HFF-Myc (cell line): ENCODE measurements around the gene TTF2.
A peak's percentile ranks its signal among the peaks of the same experiment; 100 is the strongest.
"Not testable (repeated sequence)": the region's sequence is repeated elsewhere in the genome, so short reads cannot be mapped to it uniquely, and the experiment has no call there.

Experiments
- DNase-seq: peaks from one replicate; pipeline ENCODE4 v3.0.0-alpha.2; 2011; ENCODE audit warnings: low read depth; ENCODE audit errors: extremely low read depth
- H3K4me3 ChIP-seq: replicated peaks from 2 replicates; pipeline ENCODE4 v1.5.1; 2011; ENCODE audit warnings: low read depth, mild to moderate bottlenecking, control low read depth, low read length
- CTCF ChIP-seq: IDR thresholded peaks from 2 replicates; pipeline ENCODE4 v1.5.1; 2012; ENCODE audit warnings: mild to moderate bottlenecking, low read depth, low read length, control low read depth; ENCODE audit errors: missing control alignments

The TTF2 gene

GRCh38 chr1:117093870-117094621, 33.9 kb downstream of the TTF2 start:
- peak; percentile 25 for TF ChIP-seq CTCF
- no peak overlapping the region for H3K4me3 ChIP-seq
- peak; percentile 84 for DNase-seq

- no peak for TF ChIP-seq CTCF
- DNase-seq: no peak
- no peak overlapping the region for H3K4me3 ChIP-seq
Observed at GRCh38 chr1:117094841-117095604, 34.9 kb downstream of the TTF2 start.

GRCh38 chr1:117096951-117097408, 36.9 kb downstream of the TTF2 start:
- TF ChIP-seq CTCF: no peak
- DNase-seq: no peak
- H3K4me3 ChIP-seq: no peak overlapping the region

GRCh38 chr1:117097443-117097842, 37.3 kb downstream of the TTF2 start:
- no peak for TF ChIP-seq CTCF
- no peak overlapping the region for H3K4me3 ChIP-seq
- DNase-seq: no peak

- no peak for DNase-seq
- H3K4me3 ChIP-seq: no peak overlapping the region
- TF ChIP-seq CTCF: no peak
Observed at GRCh38 chr1:117098287-117098890, 38.3 kb downstream of the TTF2 start.

GRCh38 chr1:117101334-117101733, 41.2 kb downstream of the TTF2 start:
- DNase-seq: no peak
- H3K4me3 ChIP-seq: no peak overlapping the region
- no peak for TF ChIP-seq CTCF

- not testable (repeated sequence) for H3K4me3 ChIP-seq, DNase-seq
Observed at GRCh38 chr1:117101858-117102257, 41.7 kb downstream of the TTF2 start.
